ENCODE data around the gene ARHGEF9.

DNA sequence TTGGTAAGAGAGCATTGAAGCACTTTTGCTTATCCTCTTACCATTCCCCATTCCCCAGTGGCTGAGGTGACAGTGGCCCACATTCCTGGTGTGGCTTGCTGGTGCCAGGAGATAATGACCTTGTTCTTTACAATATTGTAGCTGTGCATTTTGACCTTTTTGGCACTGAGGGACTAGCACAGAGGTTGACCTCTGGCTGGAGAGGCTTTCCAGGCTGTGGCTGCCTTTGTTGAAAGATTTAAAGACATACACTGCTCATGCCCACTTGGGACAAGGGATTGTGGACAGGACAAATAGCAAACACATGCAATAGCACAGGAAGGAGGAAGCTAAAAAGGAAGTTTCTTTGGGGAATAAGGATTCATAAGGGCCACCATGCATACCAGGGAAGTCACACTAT is 65.4 kb downstream of the ARHGEF9 start:
- TF ChIP-seq, protein P1, sequence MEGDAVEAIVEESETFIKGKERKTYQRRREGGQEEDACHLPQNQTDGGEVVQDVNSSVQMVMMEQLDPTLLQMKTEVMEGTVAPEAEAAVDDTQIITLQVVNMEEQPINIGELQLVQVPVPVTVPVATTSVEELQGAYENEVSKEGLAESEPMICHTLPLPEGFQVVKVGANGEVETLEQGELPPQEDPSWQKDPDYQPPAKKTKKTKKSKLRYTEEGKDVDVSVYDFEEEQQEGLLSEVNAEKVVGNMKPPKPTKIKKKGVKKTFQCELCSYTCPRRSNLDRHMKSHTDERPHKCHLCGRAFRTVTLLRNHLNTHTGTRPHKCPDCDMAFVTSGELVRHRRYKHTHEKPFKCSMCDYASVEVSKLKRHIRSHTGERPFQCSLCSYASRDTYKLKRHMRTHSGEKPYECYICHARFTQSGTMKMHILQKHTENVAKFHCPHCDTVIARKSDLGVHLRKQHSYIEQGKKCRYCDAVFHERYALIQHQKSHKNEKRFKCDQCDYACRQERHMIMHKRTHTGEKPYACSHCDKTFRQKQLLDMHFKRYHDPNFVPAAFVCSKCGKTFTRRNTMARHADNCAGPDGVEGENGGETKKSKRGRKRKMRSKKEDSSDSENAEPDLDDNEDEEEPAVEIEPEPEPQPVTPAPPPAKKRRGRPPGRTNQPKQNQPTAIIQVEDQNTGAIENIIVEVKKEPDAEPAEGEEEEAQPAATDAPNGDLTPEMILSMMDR (IDR thresholded peaks at IDR 0.05), result no peak
- TF ChIP-seq POLR2A (IDR thresholded peaks at IDR 0.05), result no peak
